ENCODE results near the gene SPATA1. TPM values are rescaled to one million over a fixed set of nuclear protein-coding genes. Genes with fewer than 3 reads are reported as not detected.
"Not testable (repeated sequence)": the region's sequence is repeated elsewhere in the genome, so short reads cannot be mapped to it uniquely, and the experiment has no call there.

Gene SPATA1
- polyA plus RNA-seq, 12 donors, result 0.69 to 3.3 (median 1.7) TPM; not detected in 2

DNA sequence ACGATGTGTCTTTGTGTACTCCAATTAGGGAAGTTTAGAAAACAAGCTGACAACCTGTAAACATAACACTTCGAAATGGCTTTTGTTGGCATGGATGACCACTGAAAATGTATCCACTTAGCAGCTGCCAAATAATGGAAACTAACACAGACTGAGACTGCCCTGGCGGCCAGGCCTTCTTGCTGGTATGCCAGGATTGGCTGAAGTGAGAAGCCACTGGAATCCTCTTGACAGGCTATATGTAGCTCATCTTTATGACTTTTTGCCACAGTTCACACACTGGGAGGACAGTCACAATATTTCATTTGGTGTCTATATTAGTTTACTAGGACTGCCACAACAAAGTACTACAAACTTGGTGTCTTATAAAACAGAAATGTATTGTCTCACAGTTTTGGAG, 80.9 kb downstream of the SPATA1 start:
- DNase-seq, result no peak

DNA sequence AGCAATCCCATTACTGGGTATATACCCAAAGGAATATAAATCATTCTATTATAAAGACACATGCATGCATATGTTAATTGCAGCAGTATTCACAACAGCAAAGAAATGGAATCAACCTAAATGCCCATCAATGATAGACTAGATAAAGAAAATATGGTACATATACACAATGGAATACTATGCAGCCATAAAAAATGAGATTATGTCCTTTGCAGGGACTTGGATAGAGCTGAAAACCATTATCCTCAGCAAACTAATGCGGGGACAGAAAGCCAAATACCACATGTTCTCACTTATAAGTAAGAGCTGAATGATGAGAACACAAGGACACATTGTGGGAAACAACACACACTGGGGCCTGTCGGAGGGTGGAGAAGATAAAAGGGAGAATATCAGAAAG, 88.8 kb downstream of the SPATA1 start:
- DNase-seq, result not testable (repeated sequence)

DNA sequence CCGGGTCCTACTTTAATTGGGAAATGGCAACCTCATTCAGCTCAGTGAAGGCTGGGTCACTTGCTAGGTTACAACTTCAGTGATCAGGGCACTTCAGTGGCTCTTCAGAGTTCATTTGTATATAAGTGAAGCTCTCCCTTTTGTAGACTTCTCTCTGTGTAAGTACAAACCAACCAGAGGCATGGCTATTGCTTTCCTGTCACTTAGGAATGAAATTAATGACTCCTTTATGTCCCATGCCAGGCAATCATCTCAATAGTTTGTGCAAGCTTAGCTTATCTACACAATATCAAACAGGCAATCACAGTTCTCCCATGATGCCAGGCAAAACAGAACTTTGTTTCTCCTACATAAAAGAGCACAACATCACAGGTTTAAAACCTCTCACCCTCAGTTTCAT, 90.8 kb downstream of the SPATA1 start:
- no peak for DNase-seq

DNA sequence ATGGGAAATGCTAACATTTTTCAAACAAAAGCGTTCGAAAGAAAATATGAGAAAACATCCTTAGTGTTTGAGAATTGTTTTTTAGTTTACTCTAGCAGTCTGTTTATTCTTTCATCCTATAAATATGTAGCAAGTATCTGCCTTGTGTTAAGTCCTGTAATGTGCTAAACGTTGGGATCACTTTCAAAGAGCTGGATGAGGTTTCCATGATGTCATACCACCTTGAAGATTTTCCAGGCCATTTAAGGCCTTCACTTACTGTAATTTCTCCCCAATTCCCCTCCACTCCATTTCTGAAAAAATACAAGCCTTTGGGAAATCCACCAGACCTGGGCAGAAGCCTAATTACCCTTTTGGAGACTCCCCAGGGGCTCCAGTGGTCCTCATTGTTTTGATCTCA, 92.2 kb downstream of the SPATA1 start:
- no peak for DNase-seq

DNA sequence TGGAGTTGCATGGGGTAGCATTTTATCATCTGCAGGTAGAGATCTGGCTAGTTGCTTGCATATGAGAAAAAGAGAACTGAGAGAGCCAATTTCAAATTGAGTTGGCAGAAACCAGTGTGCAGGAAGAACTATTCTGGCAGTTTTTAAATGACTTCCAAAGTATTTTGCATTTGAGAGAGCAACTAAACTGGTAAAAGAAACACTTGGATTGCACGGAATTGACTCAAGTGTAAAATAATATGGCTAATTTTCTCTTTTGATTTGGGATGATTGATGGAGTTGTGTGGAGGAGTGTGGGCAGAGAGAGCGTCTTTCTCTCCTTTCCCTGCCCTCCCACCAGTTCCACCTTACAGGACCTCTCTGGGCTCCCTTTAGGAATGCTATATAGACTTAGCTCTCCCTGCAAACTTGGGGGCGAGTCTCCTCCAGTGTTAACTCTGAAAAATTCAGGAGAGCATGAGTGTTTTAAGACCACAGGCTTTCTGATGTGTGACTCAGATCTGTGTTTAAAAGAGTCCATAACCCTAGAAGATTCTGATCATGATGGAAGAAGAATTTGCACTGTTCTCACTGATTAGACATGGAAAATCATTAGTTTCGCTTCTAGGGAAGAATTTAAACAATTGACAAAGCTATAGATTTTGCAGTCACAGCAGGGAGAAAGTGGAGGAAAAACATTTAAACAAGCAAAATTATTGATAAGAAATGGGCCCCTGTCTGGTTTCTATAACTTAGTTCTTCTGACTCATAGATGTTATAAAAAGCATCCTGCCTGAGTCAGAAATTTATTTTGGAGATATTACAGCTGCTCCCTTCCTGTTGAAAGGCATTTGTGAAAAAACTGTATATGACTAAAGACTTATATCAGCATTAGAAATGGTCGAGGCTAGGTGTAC, 92.9 kb downstream of the SPATA1 start:
- no peak for DNase-seq

DNA sequence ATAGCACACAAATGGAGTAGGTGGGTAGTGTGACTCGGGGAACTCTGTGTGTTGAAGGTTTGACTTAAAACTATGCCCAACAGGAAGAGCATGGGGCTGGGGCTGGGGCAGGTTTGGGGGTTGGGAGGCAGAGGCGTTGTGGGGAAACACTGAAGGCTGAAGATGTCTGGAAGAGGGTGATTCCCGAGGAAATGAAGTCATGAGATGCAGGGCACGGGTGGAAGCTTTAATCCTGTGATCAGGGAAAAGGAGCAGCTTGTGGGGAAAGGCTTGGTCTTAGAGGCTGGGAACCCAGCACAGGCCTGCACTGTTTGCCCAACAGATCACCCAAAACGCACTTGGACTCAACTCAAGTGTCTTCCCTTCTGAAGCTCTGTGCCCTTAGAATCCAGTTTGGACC, 94.6 kb downstream of the SPATA1 start:
- DNase-seq, result no peak

DNA sequence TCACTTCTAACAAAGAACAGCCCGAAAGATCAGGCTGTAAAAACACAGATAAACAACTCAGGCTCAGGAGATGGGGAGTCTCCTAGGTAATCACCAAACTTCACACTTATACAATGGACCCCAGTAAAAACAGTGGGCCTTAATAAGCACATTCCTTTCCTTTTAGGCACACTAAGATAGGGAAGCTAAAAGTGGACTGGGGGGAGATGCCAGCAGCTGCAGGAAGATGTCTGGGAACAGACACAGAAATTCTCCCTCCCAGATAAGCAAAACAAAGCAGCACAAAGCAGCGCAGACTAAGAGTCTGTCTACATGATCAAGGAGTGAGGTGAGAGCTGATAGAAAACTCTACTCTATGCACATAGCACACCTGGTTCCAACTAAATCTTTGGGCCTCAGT, 97.0 kb downstream of the SPATA1 start:
- no peak for DNase-seq

DNA sequence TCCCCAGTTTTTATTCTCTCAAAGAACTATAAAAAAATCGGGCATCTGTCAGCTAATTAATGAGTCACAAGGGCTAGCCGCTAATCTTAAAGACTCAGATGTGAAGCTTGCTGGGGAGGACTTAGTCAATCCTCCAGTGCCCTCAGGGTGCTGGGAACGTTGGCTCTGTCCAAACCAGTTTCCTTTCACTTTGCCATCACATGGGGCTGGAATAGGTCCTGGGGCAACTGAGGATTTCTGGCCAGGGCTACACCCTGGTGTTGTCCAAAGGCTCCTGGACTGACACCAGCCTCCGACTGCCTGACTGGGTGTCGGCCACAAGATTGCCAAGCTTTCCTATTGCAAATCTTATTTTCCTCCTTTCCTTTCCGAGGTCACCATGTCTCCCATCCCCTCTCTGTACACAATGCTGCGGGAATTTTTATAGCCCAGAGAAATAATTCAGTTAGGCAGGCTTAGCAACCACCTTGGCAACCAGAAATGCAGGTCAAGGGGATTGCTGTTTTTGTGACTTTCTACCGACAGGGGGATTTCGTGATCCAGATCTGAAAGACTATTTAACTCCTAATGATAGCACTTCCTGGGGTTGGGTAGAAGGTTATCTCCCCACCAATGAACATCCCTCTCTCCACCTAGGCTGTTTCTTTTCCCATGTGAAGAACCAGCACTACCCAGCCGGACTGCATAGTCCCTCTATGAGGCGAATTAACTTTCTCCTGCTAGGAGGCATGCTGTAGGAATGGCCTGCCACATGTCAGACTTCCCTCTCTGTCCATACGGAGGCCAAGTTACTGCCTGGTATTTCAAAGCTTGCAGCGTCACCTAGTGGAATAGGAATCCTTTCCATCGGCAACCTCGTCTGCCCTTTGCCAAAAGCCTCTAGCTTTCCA, 98.0 kb downstream of the SPATA1 start:
- DNase-seq, result no peak

DNA sequence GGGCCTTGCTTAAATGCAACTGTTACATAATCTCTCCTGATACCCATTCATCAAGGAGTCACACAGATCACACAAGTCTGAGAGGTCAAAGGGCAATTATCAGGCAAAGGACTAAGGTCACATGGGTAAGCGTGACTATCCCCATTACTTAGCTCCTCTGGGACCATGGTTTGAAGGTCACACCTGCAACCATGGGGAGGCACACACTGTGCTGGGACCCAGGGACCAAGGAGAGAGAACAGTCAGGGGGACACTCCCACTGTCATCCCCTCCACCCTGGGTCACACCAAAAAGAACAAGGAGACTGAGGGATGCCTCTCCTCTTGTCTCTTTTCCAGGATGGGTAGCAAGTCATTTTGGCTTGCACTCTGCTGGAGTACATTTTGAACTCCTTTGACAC, 99.0 kb downstream of the SPATA1 start:
- no peak for DNase-seq

DNA sequence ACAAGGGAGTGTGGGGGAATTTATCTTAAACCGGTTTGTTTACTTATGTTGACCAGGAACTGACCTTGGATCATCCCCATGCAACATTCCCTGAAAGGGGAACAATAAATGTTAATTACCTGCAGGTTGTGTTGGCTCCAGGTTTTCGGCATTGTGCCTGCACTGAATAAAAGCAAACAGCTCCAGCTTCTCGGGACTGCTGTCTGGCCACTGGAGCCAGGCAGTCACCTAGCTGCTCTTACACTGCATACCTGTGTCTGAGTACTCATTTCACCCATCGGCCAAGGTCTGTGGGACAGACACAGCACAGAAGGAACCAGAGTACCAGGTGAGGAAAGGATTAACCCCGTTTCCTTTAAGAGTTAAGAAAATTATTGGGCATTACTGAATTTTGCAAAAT, 100.8 kb downstream of the SPATA1 start:
- DNase-seq, result no peak

DNA sequence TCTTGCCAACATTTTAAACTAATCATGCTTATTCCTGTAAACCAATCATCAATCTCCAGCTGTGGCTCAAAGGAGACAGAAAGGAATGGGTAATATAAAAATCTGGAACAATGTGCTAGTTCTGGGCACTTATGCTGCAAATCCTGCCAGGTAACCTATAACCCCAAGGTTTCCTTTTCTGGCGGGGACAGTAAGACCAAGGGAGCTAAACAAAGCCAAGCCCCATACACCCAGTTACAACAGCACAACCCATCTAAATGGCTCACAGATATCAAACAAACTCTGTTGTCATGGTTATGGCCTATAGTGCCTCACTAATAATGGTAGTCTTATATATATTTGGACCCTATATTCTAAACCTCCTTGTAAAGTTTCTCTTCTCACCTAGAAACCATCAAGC, 104.9 kb downstream of the SPATA1 start:
- DNase-seq, result no peak

DNA sequence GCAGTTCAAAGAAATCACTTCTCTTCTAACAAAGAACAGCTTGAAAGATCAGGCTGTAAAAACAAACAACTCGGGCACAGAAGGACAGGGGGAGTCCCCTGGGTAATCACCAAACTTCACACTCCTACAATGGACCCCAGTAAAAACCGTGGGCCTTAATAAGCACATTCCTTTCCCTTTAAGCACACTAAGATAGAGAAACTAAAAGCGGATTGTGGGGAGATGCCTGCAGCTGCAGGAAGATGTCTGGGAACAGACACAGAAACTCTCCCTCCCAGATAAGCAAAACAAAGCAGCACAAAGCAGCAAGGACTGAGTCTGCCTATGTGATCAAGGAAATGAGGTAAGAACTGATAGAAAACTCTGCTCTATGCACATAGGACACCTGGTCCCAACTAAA, 105.6 kb downstream of the SPATA1 start:
- DNase-seq, result no peak

DNA sequence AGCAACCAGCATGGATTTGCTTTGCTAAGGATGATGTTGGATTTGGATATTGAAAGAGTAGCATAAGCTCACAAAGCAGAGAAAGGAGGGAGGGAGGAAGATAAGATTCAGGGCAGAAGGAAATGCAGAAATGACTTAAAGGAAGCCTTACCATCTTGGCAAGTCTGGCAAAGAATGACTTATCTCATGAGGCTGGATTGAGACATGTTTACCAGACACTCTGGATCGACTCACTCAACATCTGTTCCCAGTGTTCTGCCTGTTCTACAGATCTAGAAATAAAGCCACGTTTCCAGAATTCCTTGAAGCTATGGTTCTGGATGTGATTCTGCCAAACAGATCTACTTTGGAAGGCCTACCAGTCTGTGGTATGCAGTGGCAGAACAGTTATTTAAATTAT, 106.8 kb downstream of the SPATA1 start:
- DNase-seq, result no peak

DNA sequence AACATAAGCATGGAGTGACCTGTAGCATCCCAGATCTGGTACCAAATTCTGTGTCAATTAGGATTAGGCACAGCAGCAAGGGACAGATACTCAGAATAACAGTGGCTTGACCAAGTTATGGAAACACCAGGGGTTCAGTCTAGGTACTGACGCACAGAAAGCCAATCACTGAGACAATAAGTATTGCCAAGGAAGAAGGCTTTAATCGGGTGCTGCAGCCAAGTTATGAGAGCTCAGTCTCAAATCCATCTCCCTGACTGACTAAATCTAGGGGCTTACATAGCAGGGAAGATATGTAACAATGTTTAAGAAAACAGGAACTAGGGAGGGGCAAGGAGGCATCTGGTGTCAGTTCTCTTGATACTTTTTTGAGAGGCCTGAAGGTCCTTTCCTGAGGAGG, 107.7 kb downstream of the SPATA1 start:
- no peak for DNase-seq

DNA sequence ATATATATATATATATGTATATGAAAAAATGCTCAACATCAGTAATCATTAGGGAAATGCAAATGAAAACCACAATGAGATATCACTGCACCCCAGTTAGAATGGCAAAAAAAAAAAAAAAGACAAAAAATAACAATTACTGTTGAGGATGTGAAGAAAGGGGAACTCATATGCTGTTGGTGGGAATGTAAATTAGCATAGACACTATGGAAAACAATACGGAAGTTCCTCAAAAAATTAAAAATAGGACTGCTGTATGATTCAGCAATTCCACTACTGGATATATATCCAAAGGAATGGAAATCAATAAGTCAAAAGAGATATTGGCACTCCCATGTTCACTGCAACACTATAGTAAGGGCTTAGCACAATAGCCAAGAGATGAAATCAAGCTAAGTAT, 109.6 kb downstream of the SPATA1 start:
- DNase-seq, result no peak

Other genes starting within 250 kb of the SPATA1 start
- gene SAMD13, start 204.7 kb upstream of the SPATA1 start, polyA plus RNA-seq (ENCODE audit: insufficient read length in 12 of 12), result 10 to 100 TPM in 5 of 12 donors, 1 to 10 TPM in 5, not detected in 2; 4.6 to 11.6 (median 9.9) TPM
- under 1 TPM in 6 of 12 donors, not detected in 6; 0.14 to 0.27 (median 0.18) TPM for gene DNASE2B, start 107.9 kb upstream of the SPATA1 start, polyA plus RNA-seq (ENCODE audit: insufficient read length in 12 of 12)
- gene RPF1, start 27.1 kb upstream of the SPATA1 start, polyA plus RNA-seq (ENCODE audit: insufficient read length in 12 of 12), result 10 to 100 TPM in 11 of 12 donors, not detected in 1; 27.1 to 40.3 (median 34.6) TPM
- 100 to 1,000 TPM in 11 of 12 donors, not detected in 1; 156 to 226 (median 195) TPM for gene GNG5, start 195 bp downstream of the SPATA1 start, polyA plus RNA-seq (ENCODE audit: insufficient read length in 12 of 12)
- gene CTBS, start 68.1 kb downstream of the SPATA1 start, polyA plus RNA-seq (ENCODE audit: insufficient read length in 12 of 12), result 10 to 100 TPM in 1 of 12 donors, 1 to 10 TPM in 10, not detected in 1; 5.4 to 11.7 (median 7.5) TPM
- gene SSX2IP, start 184.1 kb downstream of the SPATA1 start, polyA plus RNA-seq (ENCODE audit: insufficient read length in 12 of 12), result 10 to 100 TPM in 11 of 12 donors, not detected in 1; 12.5 to 24.7 (median 18.1) TPM

Measured in muscle of arm (tissue), 12 donors.